Psoas muscle (tissue), 8 donors: ENCODE data around the gene CLDND2. TPM values are rescaled to one million over a fixed set of nuclear protein-coding genes. Genes with fewer than 3 reads are reported as not detected.
A peak's percentile ranks its signal among the peaks of the same experiment; 100 is the strongest.

ENCODE experiments used
- ATAC-seq, 4 donors: fragments of 200-7000 bp; cut with Tn5 transposase; one replicate each; pipeline ENCODE4 v1.9.1; 2020; ENCODE audit warnings: moderate library complexity in 3 of 4, mild to moderate bottlenecking in 2 of 4
- DNase-seq, 2 donors: peaks; one replicate each; pipeline ENCODE4 v3.0.0-alpha.2; 2020
- H3K27ac ChIP-seq: fragments of 200-600 bp; one replicate; pipeline ENCODE4 v1.8.0; 2022
- H3K27me3 ChIP-seq, 3 donors: fragments of 200-600 bp in 1 of 3; one replicate each; pipeline versions ENCODE4 v1.6.1 to v1.8.0; 2013 to 2022; ENCODE audit warnings: low read length in 2 of 3, mild to moderate bottlenecking in 2 of 3, moderate library complexity in 1 of 3; ENCODE audit not compliant: insufficient read depth in 3 of 3
- H3K36me3 ChIP-seq, 2 donors: fragments of 200-600 bp in 1 of 2; one replicate each; pipeline versions ENCODE4 v1.6.1 to v1.8.0; 2013 to 2022; ENCODE audit warnings: low read depth in 1 of 2, mild to moderate bottlenecking in 1 of 2, moderate library complexity in 1 of 2; ENCODE audit not compliant: insufficient read depth in 1 of 2
- H3K4me1 ChIP-seq: fragments of 200-600 bp; one replicate; pipeline ENCODE4 v1.8.0; 2022
- H3K4me3 ChIP-seq: fragments of 200-600 bp; one replicate; pipeline ENCODE4 v1.8.0; 2022; ENCODE audit warnings: mild to moderate bottlenecking
- H3K9me3 ChIP-seq: fragments of 200-600 bp; one replicate; pipeline ENCODE4 v1.8.0; 2022
- whole genome bisulfite sequencing, 3 donors: extraction: QIAGEN DNeasy Blood & Tissue Kit; methylation state at CpG; one replicate each; pipeline versions ENCODE4 v1.1.6 to v1.1.7; 2013; 5-methylcytosine and 5-hydroxymethylcytosine counted together
- intact Hi-C, 2 donors: fragments of 100-400 bp; cut with DNase I; formaldehyde crosslinking; loops; one replicate each; pipeline versions ENCODE4 v1.11.0 to v1.14.2; 2022
- polyA plus RNA-seq, 3 donors: library from polyadenylated mRNA; stranded (reverse); fragments of 200-250 nt; gene quantifications; one replicate each; pipeline ENCODE4 v1.2.3, GENCODE V29; 2013
- total RNA-seq, 4 donors: library from RNA; stranded (reverse); fragmentation: NEBNext Ultra II Directional in 2 of 4; extraction: Animal tissue kit (Norgen Biotek cat#: 25700) in 2 of 4; gene quantifications; one replicate each; pipeline versions ENCODE4 v1.2.1 to v1.2.4, GENCODE V29; 2021 to 2023
- TF ChIP-seq, protein P1 (sequence below): fragments of 200-600 bp; IDR thresholded peaks from one replicate; pipeline ENCODE4 v1.8.0; 2022; ENCODE audit warnings: antibody characterized with exemption
- donor health status: healthy with polysubstance abuse.
- donor health status: DM: no; HTN: no; CAD: no; lungs with moderate emphysema.
- donor health status: Bipolar disorder and iron deficiency.
- donor health status: healthy.
- donor health status: DM: yes; HTN: yes; CAD: no.
- donor health status: DM: no; HTN: no; CAD: no.
- donor health status: DM: no; HTN: no; CAD: no.
- donor health status: DM: yes; HTN: yes; CAD: no.

Gene CLDND2
- total and polyA plus RNA-seq, 7 donors, result 0.30 to 1.8 (median 0.85) TPM; not detected in 2

DNA sequence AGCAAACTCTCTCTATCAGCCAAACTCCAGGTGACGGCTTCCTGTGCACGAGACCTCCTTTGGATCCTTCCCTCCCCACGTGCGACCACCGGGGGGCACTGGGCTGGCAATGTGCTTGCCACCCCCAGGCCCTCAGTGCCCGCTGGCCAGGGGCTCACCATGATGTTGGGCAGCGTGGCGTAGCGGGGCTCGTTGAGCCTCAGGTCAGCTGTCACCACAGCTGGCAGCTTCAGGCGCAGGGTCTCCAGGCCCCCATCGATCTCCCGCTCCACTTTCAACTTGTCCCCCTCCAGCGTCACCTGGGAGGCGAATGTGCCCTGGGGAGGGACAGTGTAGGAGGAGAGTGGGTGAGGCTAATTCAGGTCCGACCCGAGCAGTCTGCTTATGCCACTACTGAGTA, 22.1 kb downstream of the CLDND2 start:
- TF ChIP-seq, protein P1, sequence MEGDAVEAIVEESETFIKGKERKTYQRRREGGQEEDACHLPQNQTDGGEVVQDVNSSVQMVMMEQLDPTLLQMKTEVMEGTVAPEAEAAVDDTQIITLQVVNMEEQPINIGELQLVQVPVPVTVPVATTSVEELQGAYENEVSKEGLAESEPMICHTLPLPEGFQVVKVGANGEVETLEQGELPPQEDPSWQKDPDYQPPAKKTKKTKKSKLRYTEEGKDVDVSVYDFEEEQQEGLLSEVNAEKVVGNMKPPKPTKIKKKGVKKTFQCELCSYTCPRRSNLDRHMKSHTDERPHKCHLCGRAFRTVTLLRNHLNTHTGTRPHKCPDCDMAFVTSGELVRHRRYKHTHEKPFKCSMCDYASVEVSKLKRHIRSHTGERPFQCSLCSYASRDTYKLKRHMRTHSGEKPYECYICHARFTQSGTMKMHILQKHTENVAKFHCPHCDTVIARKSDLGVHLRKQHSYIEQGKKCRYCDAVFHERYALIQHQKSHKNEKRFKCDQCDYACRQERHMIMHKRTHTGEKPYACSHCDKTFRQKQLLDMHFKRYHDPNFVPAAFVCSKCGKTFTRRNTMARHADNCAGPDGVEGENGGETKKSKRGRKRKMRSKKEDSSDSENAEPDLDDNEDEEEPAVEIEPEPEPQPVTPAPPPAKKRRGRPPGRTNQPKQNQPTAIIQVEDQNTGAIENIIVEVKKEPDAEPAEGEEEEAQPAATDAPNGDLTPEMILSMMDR, result no peak
- 86 to 92% (median 88%) methylated on average over 17 of the region's 17 CpGs for WGBS, 3 donors
- H3K9me3 ChIP-seq, result no peaks in the 10 kb centered on the region
- no peaks in the 10 kb centered on the region for H3K27me3 ChIP-seq
- H3K4me1 ChIP-seq, result no peaks in the 10 kb centered on the region
- intact Hi-C loops, result no loop called here
- no peak overlapping the region for H3K27ac ChIP-seq
- DNase-seq (no peak), ATAC-seq (no peak)
- peaks cover 0 to 68% of the 10 kb centered on the region in 2 donors for H3K36me3 ChIP-seq
- no peak overlapping the region for H3K4me3 ChIP-seq

DNA sequence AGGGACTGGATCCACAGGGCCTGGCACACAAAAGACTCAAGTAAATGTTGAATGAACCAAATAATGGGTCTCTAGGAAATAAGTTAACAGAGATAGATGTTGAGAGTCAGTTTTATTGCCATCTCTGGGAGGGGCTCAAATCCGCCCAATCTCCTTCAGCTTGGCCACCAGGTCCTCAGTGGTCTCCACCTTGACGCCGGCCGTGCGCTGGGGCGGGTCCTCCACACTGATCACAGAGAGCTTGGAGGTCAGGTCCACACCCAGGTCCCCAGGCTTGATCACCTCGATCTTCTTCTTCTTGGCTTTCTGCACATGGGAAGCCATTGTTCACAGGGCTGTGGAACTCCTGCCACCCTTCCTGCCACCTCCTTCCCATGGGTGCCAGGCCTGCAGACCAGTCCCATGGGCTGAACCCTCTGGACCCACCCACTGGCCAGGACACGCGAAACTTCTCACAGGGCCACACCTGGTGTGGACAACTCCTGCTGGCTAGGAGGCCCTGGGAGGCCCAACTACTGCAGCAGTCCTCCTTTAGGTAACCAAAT, 23.7 kb downstream of the CLDND2 start:
- no peak overlapping the region for H3K27ac ChIP-seq
- TF ChIP-seq, protein P1, result no peak
- intact Hi-C loops, result no loop called here
- H3K4me1 ChIP-seq, result no peaks in the 10 kb centered on the region
- ATAC-seq (no peak), DNase-seq (peak in 1 of 2 donors; percentile 9)
- no peaks in the 10 kb centered on the region for H3K9me3 ChIP-seq
- H3K4me3 ChIP-seq, result no peak overlapping the region
- peaks cover 0 to 52% of the 10 kb centered on the region in 2 donors for H3K36me3 ChIP-seq
- H3K27me3 ChIP-seq, result no peaks in the 10 kb centered on the region
- WGBS, 3 donors, result 97 to 98% (median 97%) methylated on average over 9 of the region's 9 CpGs

GRCh38 chr19:51342631-51343569, 25.9 kb downstream of the CLDND2 start:
- TF ChIP-seq, protein P1, result no peak
- 42 to 49% (median 49%) methylated on average over 9 of the region's 9 CpGs for WGBS, 3 donors
- intact Hi-C loops, result no loop called here
- H3K4me3 ChIP-seq, result no peak overlapping the region
- ATAC-seq (no peak), DNase-seq (peak in 1 of 2 donors; percentile 40)
- H3K9me3 ChIP-seq, result no peaks in the 10 kb centered on the region
- H3K27ac ChIP-seq, result no peak overlapping the region
- no peaks in the 10 kb centered on the region for H3K4me1 ChIP-seq
- peaks cover 0 to 31% of the 10 kb centered on the region in 2 donors for H3K36me3 ChIP-seq
- no peaks in the 10 kb centered on the region for H3K27me3 ChIP-seq

GRCh38 chr19:51341976-51342580, 26.7 kb downstream of the CLDND2 start, which contains the start of gene VSIG10L:
VSIG10L (minus strand) TSS chr19:51342139; CDS start chr19:51342124, 15 bp downstream.
- intact Hi-C loops, result no loop called here
- Histone ChIP-seq H3K4me1 (no peaks in the 10 kb centered on the region), H3K27ac (no peak within 1 kb of the TSS), H3K4me3 (no peak within 1 kb of the TSS), H3K9me3 (no peaks in the 10 kb centered on the region), H3K36me3 (peaks cover 0 to 23% of the 10 kb centered on the region in 2 donors), H3K27me3 (no peaks in the 10 kb centered on the region)
- DNase-seq, result peak in 1 of 2 donors; percentile 39
- TF ChIP-seq, protein P1, result no peak
- WGBS, 3 donors, result 30 to 40% (median 33%) methylated on average over 3 of the region's 3 CpGs
- no peak for ATAC-seq
